AG09319 (cell line): ENCODE measurements around the gene ZBTB44.
"Not testable (repeated sequence)": the region's sequence is repeated elsewhere in the genome, so short reads cannot be mapped to it uniquely, and the experiment has no call there.

Source experiments
- DNase-seq: peaks from one replicate; pipeline ENCODE4 v3.0.0-alpha.2; 2010; ENCODE audit warnings: low read depth; ENCODE audit errors: extremely low read depth
- CTCF ChIP-seq: IDR thresholded peaks from 2 replicates; pipeline ENCODE4 v1.5.1; 2011; ENCODE audit warnings: low read depth, mild to moderate bottlenecking, inconsistent platforms, low read length, moderate library complexity

The ZBTB44 gene

DNA sequence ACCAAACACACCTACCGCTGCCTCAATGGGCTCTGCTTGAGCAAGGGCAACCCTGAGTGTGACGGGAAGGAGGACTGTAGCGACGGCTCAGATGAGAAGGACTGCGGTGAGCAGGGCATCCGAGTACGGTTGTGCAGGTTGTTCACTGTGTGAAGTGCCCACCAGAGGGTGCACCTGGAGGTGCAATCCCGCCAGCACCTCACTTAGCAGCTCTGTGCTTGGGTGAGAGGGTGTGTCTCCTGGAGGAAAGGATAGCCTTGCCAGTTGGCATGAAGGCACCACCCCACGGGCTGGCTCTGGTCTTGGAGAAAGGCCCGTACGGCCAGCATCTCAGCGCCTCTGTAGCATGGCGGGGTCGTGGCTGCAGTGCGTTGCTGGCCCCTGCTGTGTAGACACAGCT lies 115.8 kb downstream of the ZBTB44 start:
- no peak for DNase-seq
- TF ChIP-seq CTCF, result no peak

DNA sequence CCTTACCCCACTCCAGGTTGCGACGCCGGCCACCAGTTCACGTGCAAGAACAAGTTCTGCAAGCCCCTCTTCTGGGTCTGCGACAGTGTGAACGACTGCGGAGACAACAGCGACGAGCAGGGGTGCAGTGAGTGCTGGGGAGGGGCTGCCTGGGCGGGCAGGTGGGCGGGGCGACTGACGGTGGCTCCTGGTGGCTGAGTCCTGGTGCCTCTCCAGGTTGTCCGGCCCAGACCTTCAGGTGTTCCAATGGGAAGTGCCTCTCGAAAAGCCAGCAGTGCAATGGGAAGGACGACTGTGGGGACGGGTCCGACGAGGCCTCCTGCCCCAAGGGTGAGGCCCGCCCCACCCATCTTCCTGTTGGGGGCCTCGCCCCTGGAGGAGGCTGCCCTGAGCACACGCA lies 116.4 kb downstream of the ZBTB44 start:
- TF ChIP-seq CTCF, result no peak
- no peak for DNase-seq

DNA sequence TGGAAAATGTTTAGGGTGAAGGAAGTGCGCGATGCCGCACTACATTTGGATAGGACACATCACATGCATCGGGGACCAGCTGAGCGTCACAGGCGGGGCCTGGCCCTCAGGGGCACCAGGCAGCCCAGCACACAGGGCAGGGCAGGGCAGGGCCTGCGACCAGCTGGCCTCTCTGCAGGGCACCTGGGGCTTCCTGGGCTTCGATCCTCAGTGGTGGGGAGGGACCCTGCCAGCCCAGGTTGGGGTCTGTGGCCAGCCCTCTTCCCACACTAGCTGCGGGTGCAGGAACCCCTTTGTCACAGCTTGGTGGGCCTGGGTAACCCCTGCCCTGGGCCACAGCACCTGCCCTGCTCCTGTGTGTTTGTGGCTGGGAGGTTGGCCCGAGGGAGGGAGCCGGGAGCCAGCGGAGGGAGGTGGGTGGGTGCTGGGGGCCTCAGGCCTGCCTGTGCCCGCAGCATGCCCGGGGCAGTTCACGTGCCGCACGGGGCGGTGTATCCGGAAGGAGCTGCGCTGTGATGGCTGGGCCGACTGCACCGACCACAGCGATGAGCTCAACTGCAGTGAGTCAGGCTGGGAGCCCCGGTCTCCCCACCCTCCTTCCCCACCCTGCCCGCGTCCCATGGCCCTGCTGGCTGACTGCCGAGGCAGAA lies 117.2 kb downstream of the ZBTB44 start:
- no peak for DNase-seq
- TF ChIP-seq CTCF, result no peak

DNA sequence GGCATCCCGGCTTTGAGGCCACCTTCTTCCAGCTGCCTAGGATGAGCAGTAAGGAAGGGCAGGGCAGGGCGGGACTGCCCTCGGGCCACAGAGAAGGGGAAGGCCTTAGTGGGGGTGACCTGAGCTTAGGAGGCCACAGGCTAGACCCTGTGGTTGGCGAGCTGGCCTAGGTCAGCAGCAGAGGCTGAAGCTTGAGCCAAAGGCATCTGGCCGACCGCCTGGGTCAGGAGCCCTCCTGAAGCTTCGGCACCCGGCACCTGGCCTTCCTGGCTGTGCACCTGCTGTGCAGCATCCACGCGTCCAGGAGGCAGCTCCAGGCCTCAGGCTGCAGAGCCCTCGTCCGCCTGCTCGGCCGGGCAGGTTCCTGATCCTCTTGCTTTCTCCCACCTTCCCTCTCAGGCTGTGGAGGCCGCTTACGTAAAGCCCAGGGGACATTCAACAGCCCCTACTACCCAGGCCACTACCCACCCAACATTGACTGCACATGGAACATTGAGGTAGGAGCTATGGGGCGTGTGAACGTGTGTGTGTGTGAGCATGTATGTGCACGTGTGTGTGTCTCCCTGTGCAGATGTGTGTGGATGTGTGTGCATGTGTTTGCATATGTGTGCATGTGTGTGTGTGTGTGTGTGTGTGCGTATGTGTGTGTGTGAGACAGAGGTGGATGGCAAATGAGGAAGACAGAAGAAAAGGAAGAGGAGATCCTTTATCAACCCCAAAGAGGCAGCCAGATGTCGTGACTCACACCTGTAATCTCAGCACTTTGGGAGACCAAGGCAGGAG lies 120.3 kb downstream of the ZBTB44 start:
- no peak for DNase-seq
- TF ChIP-seq CTCF, result no peak

GRCh38 chr11:130193551-130193950 lies 121.2 kb downstream of the ZBTB44 start:
- not testable (repeated sequence) for DNase-seq

DNA sequence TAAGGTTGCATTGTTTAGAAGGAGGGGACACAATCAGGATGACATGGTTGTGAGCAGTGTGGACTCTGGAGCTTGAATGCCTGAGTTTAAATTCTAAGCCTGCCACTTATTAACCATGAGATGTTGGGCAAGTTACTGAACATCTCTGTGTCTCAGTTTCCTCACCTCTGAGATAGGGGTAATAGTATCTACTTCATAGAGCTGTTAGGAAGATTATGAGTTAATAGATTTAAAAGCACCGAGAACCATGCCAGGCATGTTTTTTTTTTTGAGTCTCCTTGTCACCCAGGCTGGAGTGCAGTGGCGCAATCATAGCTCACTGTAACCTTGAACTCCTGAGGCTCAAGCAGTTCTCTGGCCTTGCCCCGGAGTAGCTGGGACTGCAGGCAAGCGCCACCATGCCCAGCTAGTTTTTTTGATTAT lies 121.9 kb downstream of the ZBTB44 start:
- no peak for TF ChIP-seq CTCF
- no peak for DNase-seq

GRCh38 chr11:130191896-130192295 lies 122.8 kb downstream of the ZBTB44 start:
- DNase-seq, result no peak
- no peak for TF ChIP-seq CTCF

GRCh38 chr11:130190371-130190881 lies 124.3 kb downstream of the ZBTB44 start:
- DNase-seq, result no peak
- TF ChIP-seq CTCF, result no peak
